K562 (cell line): ENCODE measurements around the gene TMEM50B. TPM values are rescaled to one million over a fixed set of nuclear protein-coding genes. Genes with fewer than 3 reads are reported as not detected.

Experiments used
- ATAC-seq: fragments of 200-7000 bp; cut with Tn5 transposase; 3 replicates; pipeline ENCODE4 v1.9.1; 2020; ENCODE audit warnings: moderate library complexity
- BruUV-seq: library from RNA; stranded (reverse); fragments of 400-500 nt; replicated peaks from 2 replicates; lab custom pipeline; 2021; lab: Mats Ljungman, UMichigan
- CTCF ChIA-PET: fragments of 300-600 bp; formaldehyde crosslinking; extraction: SDS; loops from one replicate; lab custom pipeline; 2021; ENCODE audit warnings: low intra/inter-chr PET ratio; lab: Yijun Ruan, JAX
- POLR2A ChIA-PET: fragments of 300-600, 350-650 bp; sonication (Branson Sonifier 250); formaldehyde crosslinking; extraction: SDS; loops from one replicate; lab custom pipeline; 2021; ENCODE audit warnings: antibody characterized with exemption, inconsistent platforms; lab: Yijun Ruan, JAX
- DNase-seq, 4 experiments: peaks; one replicate each; pipeline versions ENCODE4 v3.0.0 to v3.0.0-alpha.2; 2011 to 2018; ENCODE audit warnings: low spot score in 3 of 4, mixed read lengths in 3 of 4; ENCODE audit errors: extremely low read depth in 1 of 4
- FAIRE-seq: peaks from 2 replicates; lab custom pipeline; 2011; peaks lifted over from hg19 to GRCh38; lab: Jason Lieb, UNC
- H2AFZ ChIP-seq: 2 replicates; pipeline ENCODE4 v1.6.0; 2011; ENCODE audit warnings: low read depth, low read length, control low read depth, inconsistent platforms
- H3K27ac ChIP-seq: fragments of 200-600 bp; 3 replicates; pipeline ENCODE4 v1.8.0; 2011; ENCODE audit warnings: low read depth, mild to moderate bottlenecking, control low read depth, inconsistent platforms, low read length, moderate library complexity, mixed read lengths; ENCODE audit errors: extremely low read depth
- H3K27me3 ChIP-seq, 2 experiments: fragments of 300-600 bp in 1 of 2; 2 replicates in 1 of 2; 3 replicates in 1 of 2; pipeline versions ENCODE4 v1.6.0 to v1.8.0; 2011; ENCODE audit warnings: inconsistent platforms in 2 of 2, low read length in 2 of 2, mild to moderate bottlenecking in 1 of 2, mixed read lengths in 1 of 2, moderate library complexity in 1 of 2; ENCODE audit not compliant: control insufficient read depth in 2 of 2, insufficient read depth in 2 of 2
- H3K36me3 ChIP-seq: fragments of 300-600 bp; 3 replicates; pipeline ENCODE4 v1.8.0; 2011; ENCODE audit warnings: mild to moderate bottlenecking, low read length, inconsistent platforms; ENCODE audit not compliant: control insufficient read depth, insufficient read depth
- H3K4me1 ChIP-seq, 2 experiments: fragments of 200-600 bp in 1 of 2; replicated peaks in 1 of 2; 2 replicates in 1 of 2; 3 replicates in 1 of 2; pipeline versions ENCODE4 v1.5.1 to v1.8.0; 2011; ENCODE audit warnings: inconsistent platforms in 2 of 2, low read length in 2 of 2, mild to moderate bottlenecking in 1 of 2, mixed read lengths in 1 of 2, moderate library complexity in 1 of 2; ENCODE audit not compliant: control insufficient read depth in 2 of 2, insufficient read depth in 2 of 2
- H3K4me2 ChIP-seq: 2 replicates; pipeline ENCODE4 v1.6.1; 2011; ENCODE audit warnings: low read length, control low read depth, inconsistent platforms, mixed read lengths; ENCODE audit not compliant: insufficient read depth
- H3K4me3 ChIP-seq: fragments of 200-600 bp; sonication (generic), shearing (Covaris generic); 2 replicates; pipeline ENCODE4 v1.5.1; 2016; ENCODE audit warnings: control low read depth, inconsistent platforms
- H3K79me2 ChIP-seq: fragments of 200-600 bp; 3 replicates; pipeline ENCODE4 v1.8.0; 2011; ENCODE audit warnings: low read length, inconsistent platforms; ENCODE audit not compliant: control insufficient read depth, insufficient read depth
- H3K9ac ChIP-seq, 2 experiments: 2 replicates each; pipeline versions ENCODE4 v1.6.0 to v1.6.1; 2011; ENCODE audit warnings: low read depth in 2 of 2, low read length in 2 of 2, control low read depth in 1 of 2, inconsistent platforms in 1 of 2, mild to moderate bottlenecking in 1 of 2, mixed read lengths in 1 of 2; ENCODE audit not compliant: insufficient read depth in 1 of 2
- H3K9me1 ChIP-seq: one replicate; pipeline ENCODE4 v1.6.0; 2011; ENCODE audit warnings: inconsistent platforms, mild to moderate bottlenecking, low read length, moderate library complexity; ENCODE audit not compliant: control insufficient read depth, insufficient read depth
- H3K9me3 ChIP-seq: replicated peaks from 2 replicates; pipeline ENCODE4 v1.5.1; 2011; ENCODE audit warnings: low read depth, low read length, inconsistent platforms; ENCODE audit not compliant: control insufficient read depth, insufficient read depth
- H4K20me1 ChIP-seq: replicated peaks from 2 replicates; pipeline ENCODE4 v1.6.1; 2011; ENCODE audit warnings: low read length, inconsistent platforms, mixed read lengths; ENCODE audit not compliant: control insufficient read depth, insufficient read depth
- ARHGAP35 ChIP-seq: fragments of 450-650 bp; IDR thresholded peaks from 2 replicates; pipeline ENCODE4 v1.6.1; 2018; ENCODE audit not compliant: partially characterized antibody
- CHCHD3 ChIP-seq: fragments of 250-450 bp; sonication (Bioruptor Pico); IDR thresholded peaks from 2 replicates; pipeline ENCODE4 v2.1.2; 2022; ENCODE audit warnings: mild to moderate bottlenecking
- GTF2A2 ChIP-seq: IDR thresholded peaks from 2 replicates; pipeline ENCODE4 v1.6.1; 2016; ENCODE audit warnings: mild to moderate bottlenecking, missing genetic modification characterization, missing compliant biosample characterization
- HNRNPK ChIP-seq: fragments of 200-400 bp; formaldehyde crosslinking; IDR thresholded peaks from one replicate; pipeline ENCODE4 v1.6.1; 2018; ENCODE audit warnings: mild to moderate bottlenecking, low read depth, low read length; ENCODE audit not compliant: poor library complexity, severe bottlenecking
- KDM1A ChIP-seq, 2 experiments: fragments of 450-650 bp; IDR thresholded peaks; 2 replicates each; pipeline ENCODE4 v1.6.1; 2016; ENCODE audit warnings: mild to moderate bottlenecking in 2 of 2
- NR2F6 ChIP-seq: fragments of 450-650 bp; formaldehyde crosslinking; IDR thresholded peaks from 2 replicates; pipeline ENCODE4 v1.4.0; 2020; ENCODE audit warnings: mild to moderate bottlenecking
- NR3C1 ChIP-seq: sonication (generic); formaldehyde crosslinking; IDR thresholded peaks from 2 replicates; pipeline ENCODE4 v1.8.1; 2022; ENCODE audit warnings: missing genetic modification reagents
- ZKSCAN1 ChIP-seq: fragments of 150-350 bp; IDR thresholded peaks from 2 replicates; pipeline ENCODE4 v1.6.1; 2016; ENCODE audit warnings: low read depth, low read length
- ZNF263 ChIP-seq: sonication (generic); formaldehyde crosslinking; IDR thresholded peaks from 2 replicates; pipeline ENCODE4 v1.8.0; 2022; ENCODE audit warnings: mild to moderate bottlenecking, missing genetic modification reagents, borderline replicate concordance
- WGBS: fragments of 100-300 bp; shearing (Covaris generic); methylation state at CpG from one replicate; pipeline ENCODE4 v1.1.6; 2016; ENCODE audit warnings: low coverage, mixed read lengths; ENCODE audit not compliant: insufficient coverage; ENCODE audit errors: missing lambda C conversion rate; 5-methylcytosine and 5-hydroxymethylcytosine counted together
- in situ Hi-C: fragments of 300-500 bp; cut with MboI; formaldehyde crosslinking; loops from 4 replicates; pipeline ENCODE4 v1.15.0; 2018; ENCODE audit warnings: inconsistent platforms, mixed read lengths
- intact Hi-C: fragments of 100-400 bp; cut with micrococcal nuclease; formaldehyde crosslinking; loops from 2 replicates; pipeline ENCODE4 v1.14.2; 2022
- polyA plus RNA-seq, 8 experiments: library from polyadenylated mRNA; depleted of rRNA in 4 of 8; stranded (reverse) in 5 of 8; unstranded in 3 of 8; fragments of >200 nt; fragmentation: Nextera tagmentation in 2 of 8; fragmentation: Illumina TruSeq in 1 of 8; extraction: Ambion mirVana in 2 of 8; extraction: Trizol in 1 of 8; gene quantifications; 2 replicates each; pipeline versions ENCODE4 v1.2.1 to v1.2.3, GENCODE V29; 2011 to 2014; ENCODE audit warnings: inconsistent platforms in 1 of 8, missing spikeins in 1 of 8
- total RNA-seq, 7 experiments: library from RNA; depleted of rRNA in 6 of 7; stranded (reverse); fragments of >200 nt in 6 of 7; fragmentation: Illumina TruSeq in 2 of 7; extraction: Trizol in 2 of 7; gene quantifications; 2 replicates each; pipeline versions ENCODE4 v1.2.1 to v1.2.3, GENCODE V29; 2011 to 2021; ENCODE audit warnings: low replicate concordance in 1 of 7
- TF ChIP-seq, protein P1 (sequence below): IDR thresholded peaks from 3 replicates; pipeline ENCODE4 v1.6.1; 2011; ENCODE audit warnings: borderline replicate concordance, mild to moderate bottlenecking, moderate library complexity; ENCODE audit not compliant: insufficient read length; ENCODE audit errors: extremely low read depth
- TF ChIP-seq, protein P2 (sequence below): fragments of 250-450 bp; sonication (Bioruptor Pico); IDR thresholded peaks from 2 replicates; pipeline ENCODE4 v1.5.0; 2020; ENCODE audit warnings: mild to moderate bottlenecking

The TMEM50B gene
- total and polyA plus RNA-seq, 9 of the 15 experiments (the other 6 are each of a cell fraction or from before 2014, with no cell fraction given): 20.5 to 64.6 (median 28.9) TPM

DNA sequence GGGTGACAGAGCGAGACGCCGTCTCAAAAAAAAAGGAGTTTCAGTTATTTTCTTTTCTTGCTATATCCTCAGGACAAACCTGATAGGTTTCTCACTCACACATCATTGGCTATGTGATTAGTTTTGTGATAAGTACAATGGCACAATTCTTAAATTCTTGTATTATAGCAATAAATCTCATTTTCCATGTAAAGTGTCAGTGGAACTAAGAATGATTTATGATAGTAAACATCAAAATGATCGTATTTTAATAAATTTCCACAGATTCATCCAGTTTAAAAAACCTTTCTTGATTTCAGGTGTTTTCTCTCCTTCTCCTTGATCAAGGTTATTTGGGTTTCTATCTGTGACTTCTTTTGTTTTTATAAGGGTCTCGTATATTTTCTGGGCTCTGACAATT, 8.2 kb upstream of the TMEM50B start (continued):
- no peak for TF ChIP-seq CHCHD3 (CRISPR knock-in tag)

DNA sequence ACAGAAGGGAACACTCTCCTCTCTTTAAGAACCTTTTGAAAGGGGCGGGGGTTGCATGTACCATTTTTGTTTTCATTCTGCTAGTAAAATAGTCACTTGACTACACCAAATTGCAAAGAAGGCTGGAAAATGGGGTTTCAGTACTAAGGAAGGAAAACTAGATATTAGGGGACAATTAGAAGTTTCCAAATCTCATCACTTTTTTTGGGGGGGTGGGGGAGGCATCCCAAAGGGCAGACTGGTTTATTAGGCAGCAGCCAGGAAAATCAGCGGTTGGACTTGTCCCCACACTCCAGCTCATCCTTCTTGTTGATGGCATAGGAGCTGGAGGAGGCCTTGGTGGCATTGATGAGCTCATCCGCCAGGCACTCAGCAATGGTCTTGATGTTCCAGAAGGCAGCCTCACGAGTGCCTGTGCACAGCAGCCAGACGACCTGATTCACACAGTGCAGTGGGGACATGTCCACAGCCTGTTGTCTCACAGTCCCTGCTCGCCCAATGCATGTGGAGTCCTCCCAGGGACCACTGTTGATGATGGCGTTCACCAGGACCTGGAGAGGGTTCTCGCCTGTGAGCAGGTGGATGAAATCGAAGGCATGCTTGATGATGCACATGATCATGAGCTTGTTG, 1.7 kb upstream of the TMEM50B start:
- peaks cover 7 to 16% of the 10 kb centered on the region in 2 experiments; a peak in 3 of 5 replicates for H3K4me1 ChIP-seq
- TF ChIP-seq, protein P1, sequence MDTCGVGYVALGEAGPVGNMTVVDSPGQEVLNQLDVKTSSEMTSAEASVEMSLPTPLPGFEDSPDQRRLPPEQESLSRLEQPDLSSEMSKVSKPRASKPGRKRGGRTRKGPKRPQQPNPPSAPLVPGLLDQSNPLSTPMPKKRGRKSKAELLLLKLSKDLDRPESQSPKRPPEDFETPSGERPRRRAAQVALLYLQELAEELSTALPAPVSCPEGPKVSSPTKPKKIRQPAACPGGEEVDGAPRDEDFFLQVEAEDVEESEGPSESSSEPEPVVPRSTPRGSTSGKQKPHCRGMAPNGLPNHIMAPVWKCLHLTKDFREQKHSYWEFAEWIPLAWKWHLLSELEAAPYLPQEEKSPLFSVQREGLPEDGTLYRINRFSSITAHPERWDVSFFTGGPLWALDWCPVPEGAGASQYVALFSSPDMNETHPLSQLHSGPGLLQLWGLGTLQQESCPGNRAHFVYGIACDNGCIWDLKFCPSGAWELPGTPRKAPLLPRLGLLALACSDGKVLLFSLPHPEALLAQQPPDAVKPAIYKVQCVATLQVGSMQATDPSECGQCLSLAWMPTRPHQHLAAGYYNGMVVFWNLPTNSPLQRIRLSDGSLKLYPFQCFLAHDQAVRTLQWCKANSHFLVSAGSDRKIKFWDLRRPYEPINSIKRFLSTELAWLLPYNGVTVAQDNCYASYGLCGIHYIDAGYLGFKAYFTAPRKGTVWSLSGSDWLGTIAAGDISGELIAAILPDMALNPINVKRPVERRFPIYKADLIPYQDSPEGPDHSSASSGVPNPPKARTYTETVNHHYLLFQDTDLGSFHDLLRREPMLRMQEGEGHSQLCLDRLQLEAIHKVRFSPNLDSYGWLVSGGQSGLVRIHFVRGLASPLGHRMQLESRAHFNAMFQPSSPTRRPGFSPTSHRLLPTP: no peak
- TF ChIP-seq NR3C1 (CRISPR knock-in tag): no peak
- no peak for TF ChIP-seq KDM1A (IDR thresholded peaks at IDR 0.05)
- TF ChIP-seq, protein P2, sequence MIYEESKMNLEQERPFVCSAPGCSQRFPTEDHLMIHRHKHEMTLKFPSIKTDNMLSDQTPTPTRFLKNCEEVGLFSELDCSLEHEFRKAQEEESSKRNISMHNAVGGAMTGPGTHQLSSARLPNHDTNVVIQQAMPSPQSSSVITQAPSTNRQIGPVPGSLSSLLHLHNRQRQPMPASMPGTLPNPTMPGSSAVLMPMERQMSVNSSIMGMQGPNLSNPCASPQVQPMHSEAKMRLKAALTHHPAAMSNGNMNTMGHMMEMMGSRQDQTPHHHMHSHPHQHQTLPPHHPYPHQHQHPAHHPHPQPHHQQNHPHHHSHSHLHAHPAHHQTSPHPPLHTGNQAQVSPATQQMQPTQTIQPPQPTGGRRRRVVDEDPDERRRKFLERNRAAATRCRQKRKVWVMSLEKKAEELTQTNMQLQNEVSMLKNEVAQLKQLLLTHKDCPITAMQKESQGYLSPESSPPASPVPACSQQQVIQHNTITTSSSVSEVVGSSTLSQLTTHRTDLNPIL: no peak
- TF ChIP-seq HNRNPK: no peak
- no peak for TF ChIP-seq ZKSCAN1
- TF ChIP-seq ARHGAP35: no peak
- no peak for TF ChIP-seq GTF2A2 (tag)
- no peak for TF ChIP-seq ZNF263 (CRISPR knock-in tag)
- no peak for TF ChIP-seq NR2F6 (CRISPR knock-in tag)
- TF ChIP-seq, all 486 proteins: peak for 0
- H4K20me1 ChIP-seq: no peaks in the 10 kb centered on the region
- H3K27me3 ChIP-seq: no peaks in the 10 kb centered on the region
- H3K4me2 ChIP-seq: no peak overlapping the region
- H3K9me3 ChIP-seq: no peaks in the 10 kb centered on the region
- H2AFZ ChIP-seq: no peak overlapping the region
- no TSS peak for BruUV-seq
- H3K27ac ChIP-seq: no peak overlapping the region
- ChIA-PET CTCF (no interaction called here), POLR2A (interaction anchor here (0.7 to 3.2 kb wide), 6 partner anchors 9 to 62 kb away, joined by 3 to 54 read pairs (median 4); partner anchors contain the start of genes DNAJC28 and SON)
- 62% methylated on average over 9 of the region's 9 CpGs for WGBS
- peaks cover 27% of the 10 kb centered on the region for H3K79me2 ChIP-seq
- peaks cover 4% of the 10 kb centered on the region; the same call in 1 of the 3 replicates for H3K36me3 ChIP-seq
- peak overlapping the region in 1 of 2 experiments; percentile 45; a peak in 1 of 4 replicates for H3K9ac ChIP-seq
- DNase-seq (no peak), ATAC-seq (no peak), FAIRE-seq (no peak)
- no peaks in the 10 kb centered on the region for H3K9me1 ChIP-seq
- intact Hi-C loops: no loop called here
- in situ Hi-C loops: no loop called here
- no peak overlapping the region for H3K4me3 ChIP-seq
